GM18511 (cell line): ENCODE results near the gene CAMK2A.

ENCODE experiments used
- ATAC-seq: cut with Tn5 transposase; IDR thresholded peaks from one replicate; pipeline ENCODE4 v1.9.1; 2021; ENCODE audit warnings: mild to moderate bottlenecking, moderate library complexity; ENCODE audit not compliant: unreplicated experiment

Gene CAMK2A

DNA sequence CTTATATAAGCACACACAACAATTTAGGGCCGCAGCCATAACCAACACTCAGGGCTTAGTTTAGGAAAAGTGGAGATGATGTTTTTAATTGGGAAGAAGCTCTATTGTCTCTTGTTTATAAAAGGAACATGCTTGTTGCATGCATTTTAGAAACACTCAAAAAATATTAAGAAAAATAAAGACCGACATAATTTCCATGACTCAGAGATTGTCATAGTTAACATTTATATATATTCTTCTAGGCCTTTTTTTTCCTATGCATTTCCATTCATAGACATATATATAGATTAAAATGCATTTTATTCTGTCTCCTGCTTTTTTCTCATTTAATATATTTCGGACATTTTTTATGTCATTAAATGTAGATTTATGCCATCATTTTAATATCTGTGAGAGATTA, 26.7 kb upstream of the CAMK2A start:
- no peak for ATAC-seq

DNA sequence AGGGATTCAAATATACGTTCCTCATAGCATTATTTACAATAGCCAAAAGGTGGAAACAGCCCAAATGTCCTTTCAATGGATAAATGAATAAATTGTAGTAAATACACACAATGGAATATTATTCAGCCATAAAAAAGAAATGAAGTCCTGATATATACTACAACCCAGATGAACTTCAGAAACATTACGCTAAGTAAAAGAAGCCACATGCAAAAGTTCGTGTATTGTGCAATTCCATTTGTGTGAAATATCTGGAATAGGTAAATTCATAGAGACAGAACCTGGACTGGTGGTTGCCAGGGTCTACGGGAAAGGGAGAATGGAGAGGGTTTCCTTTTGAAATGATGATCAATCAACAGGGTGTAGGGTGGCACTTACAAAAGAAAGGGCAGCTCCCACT, 25.7 kb upstream of the CAMK2A start:
- ATAC-seq = no peak

GRCh38 chr5:150313921-150314716, 24.5 kb upstream of the CAMK2A start:
- no peak for ATAC-seq

- ATAC-seq = no peak
Observed at GRCh38 chr5:150313501-150313900, 23.9 kb upstream of the CAMK2A start.

DNA sequence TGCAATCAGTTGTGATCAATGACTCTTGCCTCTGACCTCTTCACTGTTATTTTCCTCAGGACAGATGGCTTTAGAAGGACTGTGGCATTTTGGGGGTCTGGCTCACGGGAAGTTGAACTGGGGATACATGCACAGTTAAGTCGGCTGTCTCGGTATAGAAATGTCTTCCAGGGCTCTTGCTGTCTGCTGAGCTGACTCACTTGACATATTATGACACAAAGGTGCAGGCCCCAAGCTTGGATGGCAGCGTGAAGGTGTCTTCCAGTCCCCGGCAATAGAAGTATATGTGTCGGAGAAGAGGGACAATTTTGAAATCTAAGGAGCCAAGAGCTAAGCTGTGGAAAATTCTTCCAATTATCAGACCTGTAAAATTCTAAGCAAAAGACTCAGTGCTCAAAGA, 22.9 kb upstream of the CAMK2A start:
- ATAC-seq = no peak

DNA sequence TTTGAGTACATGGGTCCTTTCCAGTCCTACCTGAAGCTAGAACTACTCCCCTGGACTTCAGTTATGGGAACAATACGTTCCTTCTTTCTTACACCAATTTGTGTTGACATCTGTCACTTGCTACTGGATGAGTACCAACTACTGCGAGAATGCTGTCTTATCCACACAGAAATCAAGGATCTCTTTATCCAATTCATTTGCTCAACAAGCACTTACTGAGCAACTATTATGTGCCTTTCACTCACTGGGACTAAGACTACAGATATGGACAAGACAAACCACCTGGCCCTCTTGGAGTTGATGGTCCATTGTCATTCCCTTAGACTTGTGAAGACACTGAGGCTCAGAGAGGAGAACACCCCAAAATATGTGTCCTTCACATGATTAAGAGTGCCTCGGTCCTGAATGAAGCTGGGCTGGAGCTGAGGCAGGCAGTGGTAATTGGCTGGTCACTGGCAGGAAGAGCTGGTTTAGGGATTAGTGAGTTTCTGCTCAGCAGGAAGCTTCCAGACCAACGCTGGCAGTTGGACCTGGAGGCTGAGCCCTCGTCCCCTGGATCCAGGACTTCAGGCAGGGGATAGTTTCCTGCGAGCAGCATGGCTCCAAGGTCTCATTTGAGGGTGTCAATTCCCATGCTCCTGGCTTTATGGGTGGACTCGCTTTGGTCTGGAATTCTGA, 21.6 kb upstream of the CAMK2A start:
- ATAC-seq = no peak

DNA sequence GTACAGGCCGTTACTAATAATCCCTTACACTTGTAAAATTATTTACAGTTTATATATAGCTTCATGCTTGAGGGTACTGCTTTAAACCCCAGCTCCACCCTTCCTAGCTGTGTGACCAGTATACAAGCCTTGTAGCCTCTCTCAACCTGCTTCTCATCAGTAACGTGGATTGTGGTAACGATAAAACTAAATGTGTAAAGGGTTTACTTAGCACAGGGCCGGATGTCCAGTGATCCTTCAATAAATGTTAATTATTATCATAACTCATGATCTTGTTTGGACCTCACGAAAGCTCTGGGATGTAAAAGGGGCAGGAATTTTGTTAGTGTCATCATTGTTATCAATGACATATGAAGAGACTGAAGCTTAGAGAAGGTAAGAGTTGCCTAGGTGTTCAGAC, 20.7 kb upstream of the CAMK2A start:
- ATAC-seq = no peak

GRCh38 chr5:150309886-150310239, 20.3 kb upstream of the CAMK2A start:
- no peak for ATAC-seq

DNA sequence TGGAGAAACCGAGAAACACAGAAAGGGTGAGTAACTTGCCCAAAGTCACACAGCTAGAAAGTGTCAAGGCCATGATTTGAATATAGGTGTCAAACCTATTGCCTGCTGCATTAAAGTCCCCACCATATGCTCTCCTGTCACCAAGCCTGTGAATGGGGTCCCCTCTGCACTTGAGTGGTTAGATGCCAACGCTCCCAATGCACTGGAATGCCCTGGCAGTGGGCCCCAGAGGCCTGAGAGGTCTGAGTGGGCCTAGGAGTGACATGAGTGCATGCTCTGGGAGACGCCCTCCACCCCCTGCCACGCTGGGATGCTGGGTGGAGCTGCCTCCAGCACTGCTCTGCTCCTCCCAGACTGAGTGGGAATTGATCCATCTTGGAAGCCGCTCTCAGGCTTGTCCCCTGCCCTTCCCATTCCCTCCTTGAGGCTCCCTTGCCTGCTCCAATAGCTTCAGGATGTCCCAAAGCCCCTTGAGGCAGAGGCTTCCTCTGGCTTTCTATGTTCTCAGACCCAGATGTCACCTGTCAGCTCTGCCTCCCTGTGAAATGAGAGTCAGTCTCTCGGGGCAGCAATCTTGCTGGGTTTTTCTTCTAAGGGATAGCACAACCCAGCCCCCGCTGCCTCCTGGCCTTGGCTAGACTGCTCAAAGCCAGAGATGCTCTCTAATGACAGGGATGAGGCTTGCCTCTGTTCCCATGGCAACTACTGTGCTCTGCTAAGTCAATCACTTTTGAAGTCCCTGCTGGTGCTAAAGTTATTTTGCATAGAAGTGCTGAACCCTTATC, 19.7 kb upstream of the CAMK2A start:
- no peak for ATAC-seq

- ATAC-seq = no peak
Observed at GRCh38 chr5:150307617-150308426, 18.2 kb upstream of the CAMK2A start.

GRCh38 chr5:150306775-150307174, 17.2 kb upstream of the CAMK2A start:
- ATAC-seq = no peak

DNA sequence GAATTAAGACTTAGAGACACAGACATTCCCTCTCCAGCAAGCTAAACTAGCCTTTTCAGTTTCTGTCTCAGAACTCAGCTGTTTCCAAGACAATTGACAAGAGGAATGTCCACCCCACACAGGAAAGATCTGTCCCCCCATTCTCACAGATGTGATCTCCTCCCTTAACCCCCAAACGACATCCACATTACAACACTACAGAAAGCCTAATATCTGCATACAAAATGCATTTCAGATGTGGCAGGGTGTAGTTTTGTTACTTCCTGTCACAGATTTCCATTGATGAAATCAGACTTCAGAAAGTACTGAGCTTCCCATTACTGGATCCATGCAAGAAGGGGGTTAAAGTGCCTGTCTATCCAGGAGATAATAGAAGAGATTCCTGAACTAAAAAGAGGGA, 16.0 kb upstream of the CAMK2A start:
- no peak for ATAC-seq

DNA sequence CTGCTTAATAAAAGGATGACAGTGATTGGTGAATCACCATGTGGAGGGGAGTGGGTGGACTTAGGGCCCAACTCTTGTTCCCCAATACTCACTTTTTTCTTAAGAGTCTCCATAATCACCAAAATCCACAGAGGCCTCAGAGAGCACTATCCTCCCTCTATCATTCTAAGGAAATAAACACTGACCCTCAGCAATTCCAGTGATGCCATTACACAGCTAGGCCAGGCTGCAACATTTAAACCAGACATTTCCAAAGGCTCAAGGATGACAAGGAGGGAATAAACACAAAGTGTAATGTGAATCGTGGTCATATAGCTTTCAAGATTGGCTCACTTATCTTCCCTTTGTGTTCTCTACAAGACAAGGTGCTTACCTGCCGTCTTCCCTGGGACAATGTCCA, 15.5 kb upstream of the CAMK2A start:
- no peak for ATAC-seq

DNA sequence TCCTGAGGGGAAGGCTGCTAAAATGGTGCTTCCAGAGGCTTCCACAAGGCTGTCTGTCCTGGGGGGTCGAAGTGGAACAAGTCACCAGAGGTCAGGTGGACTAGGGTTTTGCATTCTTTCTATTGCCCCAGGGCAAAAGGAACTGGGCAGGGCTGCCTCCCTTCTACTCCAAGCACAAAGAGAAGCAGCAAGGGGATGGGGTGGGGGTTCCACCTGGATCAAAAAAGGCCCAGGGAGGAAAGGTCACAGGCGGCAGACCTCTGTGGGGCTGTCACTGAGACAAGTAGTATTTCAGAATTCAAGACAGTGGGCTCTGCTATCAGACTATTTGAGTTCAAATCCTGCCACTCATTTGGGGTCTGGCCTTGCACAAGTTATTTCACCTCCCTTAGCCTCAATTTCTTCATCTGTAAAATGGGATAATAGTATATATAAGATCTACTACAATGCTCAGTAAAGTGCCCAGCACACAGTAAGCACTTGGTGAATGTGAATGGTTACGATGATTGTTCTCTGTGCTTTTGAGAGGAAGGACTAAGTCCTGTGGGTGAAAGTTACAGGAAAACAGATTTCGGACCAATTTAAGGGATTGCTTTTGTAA, 15.0 kb upstream of the CAMK2A start:
- no peak for ATAC-seq

DNA sequence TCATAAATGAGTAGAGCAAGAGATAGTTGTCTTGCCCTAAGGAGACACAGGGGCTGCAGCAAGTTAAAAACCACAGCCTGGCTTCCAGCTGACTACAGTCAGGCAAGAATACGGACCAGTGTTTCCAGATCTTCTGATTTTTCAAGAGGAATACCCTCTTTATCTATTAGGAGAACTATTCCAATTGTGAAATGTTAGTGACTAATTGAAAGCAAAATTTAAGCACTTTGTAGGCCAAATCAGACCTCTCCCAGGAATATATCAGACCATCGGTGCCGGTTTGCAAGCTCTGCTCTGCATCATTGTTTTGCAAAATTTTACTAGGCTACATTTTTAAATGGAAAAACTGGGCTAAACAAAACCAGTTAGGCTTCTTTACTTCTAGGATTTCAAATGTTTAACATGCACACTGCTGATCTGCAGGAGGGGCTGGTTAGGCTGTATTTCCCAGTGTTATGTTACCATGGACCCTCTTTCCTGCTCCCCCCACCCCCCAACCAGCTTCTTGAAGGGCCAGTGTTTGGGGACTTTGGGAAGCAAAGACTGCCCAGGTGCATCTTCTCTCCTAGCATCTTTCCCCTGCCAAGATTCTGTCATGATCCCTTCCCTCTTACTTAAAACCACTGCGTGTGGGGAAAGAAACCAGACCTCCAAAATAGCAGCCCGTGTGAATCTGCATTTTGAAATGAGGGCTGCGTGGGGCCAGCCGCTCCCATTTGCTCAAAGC, 14.2 kb upstream of the CAMK2A start:
- ATAC-seq = no peak

GRCh38 chr5:150303070-150303615, 13.6 kb upstream of the CAMK2A start:
- ATAC-seq = no peak

GRCh38 chr5:150302301-150303069, 12.9 kb upstream of the CAMK2A start, which contains the start of gene ARSI:
ARSI (minus strand) TSS chr5:150302905; CDS start chr5:150302373, 532 bp downstream.
- no peak for ATAC-seq

- ATAC-seq = no peak
Observed at GRCh38 chr5:150301901-150302300, 12.3 kb upstream of the CAMK2A start.

GRCh38 chr5:150301170-150301505, 11.6 kb upstream of the CAMK2A start:
- ATAC-seq = no peak
